Loucy (cell line): ENCODE results near the gene GPR173.

Experiments used
- CTCF ChIP-seq: fragments of 200-600 bp; sonication (generic); conservative IDR thresholded peaks from 2 replicates; pipeline ENCODE4 v1.5.1; 2014; ENCODE audit warnings: mild to moderate bottlenecking, antibody characterized with exemption, low read length
- EZH2phosphoT487 ChIP-seq: fragments of 200-600 bp; IDR thresholded peaks from 2 replicates; pipeline ENCODE4 v1.6.1; 2018; ENCODE audit warnings: antibody characterized with exemption, mild to moderate bottlenecking, moderate library complexity, borderline replicate concordance

GRCh38 chrX:53084043-53084570, 35.5 kb downstream of the GPR173 start:
- TF ChIP-seq CTCF (no peak), EZH2phosphoT487 (no peak)
